A673 (cell line): ENCODE results near the gene RAPGEF3. TPM values are rescaled to one million over a fixed set of nuclear protein-coding genes. Genes with fewer than 3 reads are reported as not detected.
A peak's percentile ranks its signal among the peaks of the same experiment; 100 is the strongest.

Experiments used
- BruUV-seq: library from RNA; stranded (reverse); fragments of 400-500 nt; replicated peaks from 2 replicates; lab custom pipeline; 2021; lab: Mats Ljungman, UMichigan
- CTCF ChIA-PET: fragments of 300-600 bp; sonication (Branson Sonifier 250); formaldehyde crosslinking; loops from one replicate; lab custom pipeline; 2022; ENCODE audit warnings: antibody characterized with exemption; lab: Charles Lee
- POLR2A ChIA-PET: fragments of 300-600 bp; sonication (Branson Sonifier 250); formaldehyde crosslinking; loops from one replicate; lab custom pipeline; 2022; ENCODE audit warnings: antibody characterized with exemption; ENCODE audit not compliant: low non-redundant PET; lab: Charles Lee
- DNase-seq: peaks from one replicate; pipeline ENCODE4 v3.0.0-alpha.2; 2015; ENCODE audit warnings: low spot score
- H3K27ac ChIP-seq: fragments of 200-600 bp; sonication (generic); 2 replicates; pipeline ENCODE4 v1.5.1; 2016; ENCODE audit warnings: mixed run types, low read depth, mild to moderate bottlenecking, mixed read lengths, antibody characterized with exemption, low read length; ENCODE audit not compliant: poor library complexity, severe bottlenecking
- H3K27me3 ChIP-seq: fragments of 200-600 bp; sonication (generic); replicated peaks from 2 replicates; pipeline ENCODE4 v1.6.1; 2017; ENCODE audit warnings: mixed run types, low read depth, mild to moderate bottlenecking, mixed read lengths, antibody characterized with exemption, low read length; ENCODE audit not compliant: insufficient read depth, poor library complexity
- H3K36me3 ChIP-seq: fragments of 200-600 bp; sonication (generic); 2 replicates; pipeline ENCODE4 v1.6.1; 2016; ENCODE audit warnings: mixed run types, mild to moderate bottlenecking, mixed read lengths, antibody characterized with exemption, low read length; ENCODE audit not compliant: insufficient read depth, poor library complexity, severe bottlenecking
- H3K4me1 ChIP-seq: fragments of 200-600 bp; sonication (generic); 2 replicates; pipeline ENCODE4 v1.6.1; 2017; ENCODE audit warnings: mixed run types, mild to moderate bottlenecking, mixed read lengths, antibody characterized with exemption, low read length; ENCODE audit not compliant: insufficient read depth, poor library complexity, severe bottlenecking
- H3K4me3 ChIP-seq: fragments of 200-600 bp; sonication (generic); 2 replicates; pipeline ENCODE4 v1.5.1; 2016; ENCODE audit warnings: low read depth, mixed run types, mild to moderate bottlenecking, mixed read lengths, low read length; ENCODE audit not compliant: poor library complexity, severe bottlenecking
- H3K9me3 ChIP-seq: fragments of 200-600 bp; sonication (generic); 2 replicates; pipeline ENCODE4 v1.6.1; 2016; ENCODE audit warnings: mixed run types, low read depth, mild to moderate bottlenecking, mixed read lengths, antibody characterized with exemption, low read length; ENCODE audit not compliant: poor library complexity, severe bottlenecking
- CTCF ChIP-seq: fragments of 300-800, 200-600 bp; sonication (generic); conservative IDR thresholded peaks from 2 replicates; pipeline ENCODE4 v1.5.1; 2017; ENCODE audit warnings: low read depth, mild to moderate bottlenecking, antibody characterized with exemption, low read length, moderate library complexity, mixed read lengths
- EZH2 ChIP-seq: fragments of 200-600 bp; sonication (generic); IDR thresholded peaks from 2 replicates; pipeline ENCODE4 v1.6.1; 2017; ENCODE audit warnings: borderline replicate concordance, low read depth, mild to moderate bottlenecking, mixed read lengths, antibody characterized with exemption, low read length; ENCODE audit not compliant: poor library complexity, severe bottlenecking
- intact Hi-C: fragments of 100-400 bp; cut with micrococcal nuclease; formaldehyde crosslinking; loops from one replicate; pipeline ENCODE4 v1.10.0; 2022; ENCODE audit not compliant: unreplicated experiment
- total RNA-seq: library from RNA; stranded (reverse); gene quantifications from 2 replicates; pipeline ENCODE4 v1.2.3, GENCODE V29; 2021

RAPGEF3 gene
- total RNA-seq, 1 experiment from 2014 or later, result 4.3 TPM

GRCh38 chr12:47778881-47779280 is 20.2 kb upstream of the RAPGEF3 start:
- ChIA-PET POLR2A (no interaction called here), CTCF (interaction anchor here (0.8 to 1.2 kb wide), 4 partner anchors 9 to 60 kb away, joined by 3 to 5 read pairs (median 4); no protein-coding TSS in a partner anchor)
- no TSS peak for BruUV-seq
- Histone ChIP-seq H3K4me1 (peaks cover 40% of the 10 kb centered on the region), H3K4me3 (no peak overlapping the region), H3K9me3 (no peaks in the 10 kb centered on the region), H3K27ac (no peak overlapping the region), H3K27me3 (no peaks in the 10 kb centered on the region), H3K36me3 (peaks cover 21% of the 10 kb centered on the region)
- intact Hi-C loops, result loop anchor here (1.0 to 5.0 kb wide), 4 partner anchors 37 to 127 kb away; no protein-coding TSS in a partner anchor
- no peak for DNase-seq
- TF ChIP-seq EZH2, result no peak
- no peak for TF ChIP-seq CTCF

- Histone ChIP-seq H3K4me1 (peaks cover 40% of the 10 kb centered on the region), H3K4me3 (no peak overlapping the region), H3K27ac (no peak overlapping the region), H3K9me3 (no peaks in the 10 kb centered on the region), H3K36me3 (peaks cover 17% of the 10 kb centered on the region), H3K27me3 (no peaks in the 10 kb centered on the region)
- no peak for DNase-seq
- ChIA-PET POLR2A (no interaction called here), CTCF (interaction anchor here (1.3 kb wide), 1 partner anchor 37 kb away, joined by 3 read pairs; no protein-coding TSS in a partner anchor)
- intact Hi-C loops, result loop anchor here (2.0 to 5.0 kb wide), 3 partner anchors 36 to 126 kb away; no protein-coding TSS in a partner anchor
- no TSS peak for BruUV-seq
- TF ChIP-seq EZH2 (no peak), CTCF (no peak)
Measured at GRCh38 chr12:47777741-47778558, 19.3 kb upstream of the RAPGEF3 start.

GRCh38 chr12:47777151-47777550 is 18.5 kb upstream of the RAPGEF3 start:
- Histone ChIP-seq H3K4me1 (peaks cover 40% of the 10 kb centered on the region), H3K27ac (peak overlapping the region; percentile 74), H3K27me3 (no peaks in the 10 kb centered on the region), H3K4me3 (no peak overlapping the region), H3K9me3 (no peaks in the 10 kb centered on the region), H3K36me3 (peaks cover 11% of the 10 kb centered on the region)
- intact Hi-C loops, result loop anchor here (5.0 kb wide), 2 partner anchors 35 to 125 kb away; no protein-coding TSS in a partner anchor
- no TSS peak for BruUV-seq
- no peak for DNase-seq
- TF ChIP-seq EZH2 (no peak), CTCF (no peak)
- ChIA-PET CTCF (interaction anchor here (1.3 kb wide), 1 partner anchor 36 kb away, joined by 3 read pairs; no protein-coding TSS in a partner anchor), POLR2A (no interaction called here)
